PC-9 (cell line): ENCODE results near the gene GAK. TPM values are rescaled to one million over a fixed set of nuclear protein-coding genes. Genes with fewer than 3 reads are reported as not detected.

Experiments
- BruUV-seq: library from RNA; stranded (reverse); fragments of 400-500 nt; replicated peaks from 2 replicates; lab custom pipeline; 2021; lab: Mats Ljungman, UMichigan
- CTCF ChIA-PET: fragments of 300-600 bp; sonication (Branson Sonifier 250); formaldehyde crosslinking; loops from one replicate; lab custom pipeline; 2022; ENCODE audit warnings: antibody characterized with exemption; lab: Charles Lee
- POLR2A ChIA-PET: fragments of 300-600 bp; sonication (Branson Sonifier 250); formaldehyde crosslinking; loops from one replicate; lab custom pipeline; 2022; ENCODE audit warnings: antibody characterized with exemption; ENCODE audit not compliant: unreplicated experiment; lab: Charles Lee
- DNase-seq, 2 experiments: peaks; one replicate each; pipeline versions ENCODE4 v3.0.0 to v3.0.0-alpha.2; 2015 to 2022; ENCODE audit warnings: mixed read lengths in 1 of 2
- H2AFZ ChIP-seq: fragments of 200-600 bp; sonication (generic); 2 replicates; pipeline ENCODE4 v1.8.1; 2017; ENCODE audit warnings: antibody characterized with exemption
- H3F3A ChIP-seq: fragments of 200-600 bp; sonication (generic); 2 replicates; pipeline ENCODE4 v1.8.1; 2017; ENCODE audit warnings: antibody characterized with exemption, mild to moderate bottlenecking, low read depth; ENCODE audit not compliant: insufficient read depth
- H3K27ac ChIP-seq: fragments of 200-600 bp; sonication (generic); 2 replicates; pipeline ENCODE4 v1.6.1; 2016; ENCODE audit warnings: mixed run types
- H3K27me3 ChIP-seq: fragments of 200-600 bp; sonication (generic); 2 replicates; pipeline ENCODE4 v1.6.1; 2016; ENCODE audit warnings: low read depth, mixed run types; ENCODE audit not compliant: insufficient read depth
- H3K36me3 ChIP-seq: fragments of 200-600 bp; sonication (generic); 2 replicates; pipeline ENCODE4 v1.6.1; 2016; ENCODE audit warnings: low read depth, mixed run types
- H3K4me1 ChIP-seq: fragments of 200-600 bp; sonication (generic); replicated peaks from 2 replicates; pipeline ENCODE4 v1.6.1; 2016; ENCODE audit warnings: mixed run types; ENCODE audit not compliant: insufficient read depth
- H3K4me2 ChIP-seq: fragments of 200-600 bp; sonication (generic); 2 replicates; pipeline ENCODE4 v1.6.1; 2017; ENCODE audit warnings: mixed run types
- H3K4me3 ChIP-seq: fragments of 200-600 bp; sonication (generic); 2 replicates; pipeline ENCODE4 v1.6.1; 2016; ENCODE audit warnings: mixed run types
- H3K79me2 ChIP-seq: fragments of 200-600 bp; sonication (generic); 2 replicates; pipeline ENCODE4 v1.6.1; 2017; ENCODE audit warnings: low read depth, mixed run types
- H3K9me2 ChIP-seq: fragments of 200-600 bp; sonication (generic); 2 replicates; pipeline ENCODE4 v1.8.1; 2017; ENCODE audit warnings: mild to moderate bottlenecking; ENCODE audit not compliant: insufficient read depth
- H3K9me3 ChIP-seq: fragments of 200-600 bp; sonication (generic); 2 replicates; pipeline ENCODE4 v1.8.1; 2016; ENCODE audit warnings: low read depth; ENCODE audit not compliant: insufficient read depth
- H4K20me1 ChIP-seq: fragments of 200-600 bp; sonication (generic); 2 replicates; pipeline ENCODE4 v1.8.1; 2017; ENCODE audit not compliant: insufficient read depth
- EZH2 ChIP-seq: fragments of 200-600 bp; sonication (generic); IDR thresholded peaks from 2 replicates; pipeline ENCODE4 v1.8.0; 2017; ENCODE audit warnings: antibody characterized with exemption, low read depth
- intact Hi-C: fragments of 100-400 bp; cut with micrococcal nuclease; formaldehyde crosslinking; loops from one replicate; pipeline ENCODE4 v1.10.0; 2022; ENCODE audit not compliant: unreplicated experiment
- total RNA-seq: library from RNA; stranded (reverse); gene quantifications from 2 replicates; pipeline ENCODE4 v1.2.3, GENCODE V29; 2021
- TF ChIP-seq, protein P1 (sequence below): fragments of 200-600 bp; sonication (generic); conservative IDR thresholded peaks from 2 replicates; pipeline ENCODE4 v1.6.1; 2017; ENCODE audit warnings: mixed run types, antibody characterized with exemption, mild to moderate bottlenecking, moderate library complexity

Gene GAK
- total RNA-seq, 1 experiment from 2014 or later, result 114 TPM

DNA sequence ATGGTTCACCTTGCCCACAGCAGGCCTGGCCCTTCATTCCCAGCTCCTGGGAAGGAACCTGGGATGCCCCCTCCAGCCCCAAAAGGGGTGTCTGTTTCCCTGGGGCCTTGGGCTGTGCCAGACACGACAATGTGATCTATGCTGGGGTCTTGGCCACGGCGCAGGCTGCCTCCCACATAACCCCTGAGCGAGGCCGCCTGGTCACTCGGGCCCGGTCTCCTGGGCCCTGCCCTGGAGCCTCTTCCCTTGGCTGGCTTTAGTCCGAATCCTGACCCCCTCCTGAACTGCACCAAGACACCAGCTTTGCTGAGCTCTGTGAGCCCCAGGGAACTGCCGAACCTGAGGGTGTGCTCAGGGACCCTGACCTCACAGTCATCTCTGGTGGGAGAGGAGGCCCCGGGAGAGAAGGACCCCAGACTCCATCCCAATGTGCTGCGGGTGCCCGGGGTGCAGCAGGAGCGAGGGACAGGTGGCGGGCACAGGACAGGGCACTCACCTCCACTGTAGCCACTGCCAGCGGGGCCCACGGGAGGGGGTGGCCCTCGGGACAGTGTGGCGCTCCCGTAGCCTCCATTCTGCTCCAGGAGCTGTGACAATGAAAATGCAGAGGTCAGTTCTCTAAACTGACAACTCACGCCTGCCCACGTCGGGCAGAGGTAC lies 42.0 kb downstream of the GAK start:
- no peak overlapping the region for H2AFZ ChIP-seq
- ChIA-PET POLR2A (interaction anchor here (0.6 kb wide), 1 partner anchor 18 kb away, joined by 5 read pairs; no protein-coding TSS in a partner anchor), CTCF (no interaction called here)
- peaks cover under 1% of the 10 kb centered on the region; the same call in 1 of the 2 replicates for H4K20me1 ChIP-seq
- peaks cover 7% of the 10 kb centered on the region; the same call in 1 of the 2 replicates for H3F3A ChIP-seq
- H3K4me3 ChIP-seq, result no peak overlapping the region
- intact Hi-C loops, result no loop called here
- no peak for TF ChIP-seq EZH2
- TF ChIP-seq, protein P1, sequence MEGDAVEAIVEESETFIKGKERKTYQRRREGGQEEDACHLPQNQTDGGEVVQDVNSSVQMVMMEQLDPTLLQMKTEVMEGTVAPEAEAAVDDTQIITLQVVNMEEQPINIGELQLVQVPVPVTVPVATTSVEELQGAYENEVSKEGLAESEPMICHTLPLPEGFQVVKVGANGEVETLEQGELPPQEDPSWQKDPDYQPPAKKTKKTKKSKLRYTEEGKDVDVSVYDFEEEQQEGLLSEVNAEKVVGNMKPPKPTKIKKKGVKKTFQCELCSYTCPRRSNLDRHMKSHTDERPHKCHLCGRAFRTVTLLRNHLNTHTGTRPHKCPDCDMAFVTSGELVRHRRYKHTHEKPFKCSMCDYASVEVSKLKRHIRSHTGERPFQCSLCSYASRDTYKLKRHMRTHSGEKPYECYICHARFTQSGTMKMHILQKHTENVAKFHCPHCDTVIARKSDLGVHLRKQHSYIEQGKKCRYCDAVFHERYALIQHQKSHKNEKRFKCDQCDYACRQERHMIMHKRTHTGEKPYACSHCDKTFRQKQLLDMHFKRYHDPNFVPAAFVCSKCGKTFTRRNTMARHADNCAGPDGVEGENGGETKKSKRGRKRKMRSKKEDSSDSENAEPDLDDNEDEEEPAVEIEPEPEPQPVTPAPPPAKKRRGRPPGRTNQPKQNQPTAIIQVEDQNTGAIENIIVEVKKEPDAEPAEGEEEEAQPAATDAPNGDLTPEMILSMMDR, result no peak
- no peak for DNase-seq
- no peaks in the 10 kb centered on the region for H3K9me3 ChIP-seq
- no peak overlapping the region for H3K4me2 ChIP-seq
- no peak overlapping the region for H3K27ac ChIP-seq
- no peaks in the 10 kb centered on the region for H3K4me1 ChIP-seq
- H3K27me3 ChIP-seq, result no peaks in the 10 kb centered on the region
- no TSS peak for BruUV-seq
- no peaks in the 10 kb centered on the region for H3K79me2 ChIP-seq
- no peaks in the 10 kb centered on the region for H3K9me2 ChIP-seq
- no peaks in the 10 kb centered on the region for H3K36me3 ChIP-seq

- TF ChIP-seq EZH2, result no peak
- TF ChIP-seq, protein P1, result no peak
- BruUV-seq, result no TSS peak
- Histone ChIP-seq H3K79me2 (no peaks in the 10 kb centered on the region), H3K4me2 (no peak overlapping the region), H3K9me2 (no peaks in the 10 kb centered on the region), H3K4me1 (no peaks in the 10 kb centered on the region), H3K9me3 (no peaks in the 10 kb centered on the region), H3K27ac (no peak overlapping the region), H3F3A (peaks cover 7% of the 10 kb centered on the region; the same call in 1 of the 2 replicates), H2AFZ (no peak overlapping the region), H3K4me3 (no peak overlapping the region), H3K36me3 (no peaks in the 10 kb centered on the region), H4K20me1 (no peaks in the 10 kb centered on the region; the same call in 1 of the 2 replicates), H3K27me3 (no peaks in the 10 kb centered on the region)
- DNase-seq, result no peak
- intact Hi-C loops, result no loop called here
- POLR2A ChIA-PET, result no interaction called here
- CTCF ChIA-PET, result no interaction called here
Observed at GRCh38 chr4:889516-889915, 42.6 kb downstream of the GAK start.

- Histone ChIP-seq H3K9me3 (no peaks in the 10 kb centered on the region), H3F3A (peaks cover 7% of the 10 kb centered on the region; the same call in 1 of the 2 replicates), H3K36me3 (no peaks in the 10 kb centered on the region), H2AFZ (no peak overlapping the region), H3K9me2 (no peaks in the 10 kb centered on the region), H3K4me3 (no peak overlapping the region), H3K4me1 (no peaks in the 10 kb centered on the region), H4K20me1 (no peaks in the 10 kb centered on the region; the same call in 1 of the 2 replicates), H3K27ac (no peak overlapping the region), H3K79me2 (no peaks in the 10 kb centered on the region), H3K27me3 (no peaks in the 10 kb centered on the region), H3K4me2 (no peak overlapping the region)
- no peak for DNase-seq
- ChIA-PET POLR2A (no interaction called here), CTCF (no interaction called here)
- intact Hi-C loops, result no loop called here
- no TSS peak for BruUV-seq
- no peak for TF ChIP-seq EZH2
- TF ChIP-seq, protein P1, result no peak
Observed at GRCh38 chr4:888029-888428, 44.1 kb downstream of the GAK start.
